CD4-positive, alpha-beta T cell treated with Interleukin-15 for 1 hour (primary cell): ENCODE results near the gene CASP4.
"Not testable (repeated sequence)": the region's sequence is repeated elsewhere in the genome, so short reads cannot be mapped to it uniquely, and the experiment has no call there.

Experiments used
- DNase-seq: peaks from one replicate; pipeline ENCODE4 v3.0.0-alpha.2; 2020

CASP4 gene

DNA sequence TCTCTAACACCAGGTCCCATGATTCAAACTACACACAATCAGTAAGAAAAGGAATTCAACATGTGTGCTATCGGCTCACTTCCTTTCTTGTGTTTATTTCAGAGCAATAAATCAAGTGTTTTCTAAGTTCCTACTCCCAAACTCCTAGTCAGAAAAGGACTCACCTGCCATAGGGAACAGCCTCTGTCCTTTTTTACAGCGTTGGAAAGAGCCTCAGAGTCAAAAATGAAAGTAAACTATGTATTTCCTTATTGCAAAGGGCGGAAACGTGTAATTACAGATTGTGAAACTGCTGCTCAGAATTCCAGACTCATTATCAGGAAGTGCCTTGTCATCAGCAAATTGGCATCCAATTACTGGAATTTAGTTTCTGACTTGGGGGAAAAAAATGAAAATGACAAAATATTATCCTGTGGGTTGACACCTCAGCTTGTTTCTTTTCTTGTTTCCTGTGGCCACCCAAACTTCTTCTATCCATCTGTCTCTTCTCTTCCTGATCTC lies at the start of gene CASP4:
CASP4 (minus strand) TSS at position 220 of the 501 bp plus-strand sequence; CDS start at position 171, 49 bp downstream.
- DNase-seq = no peak

DNA sequence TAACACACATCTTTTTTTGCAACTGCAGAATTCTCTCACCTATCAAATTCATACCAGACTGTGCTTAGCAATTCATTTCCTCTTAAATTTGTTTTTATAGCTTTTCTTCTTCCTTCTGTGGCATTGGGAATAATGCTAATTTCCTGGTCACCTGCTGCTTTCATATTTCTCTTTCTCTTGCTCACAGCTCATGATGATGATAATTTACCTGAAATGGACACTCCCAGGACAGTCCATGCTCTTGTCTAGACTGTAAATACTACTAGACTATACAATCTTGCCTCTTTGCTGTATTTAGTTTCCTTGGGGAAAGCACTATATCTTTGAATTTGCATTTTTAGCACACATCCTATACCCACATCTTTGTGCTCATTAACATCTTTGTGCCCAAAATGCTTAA lies 39.1 kb upstream of the CASP4 start:
- DNase-seq = no peak

DNA sequence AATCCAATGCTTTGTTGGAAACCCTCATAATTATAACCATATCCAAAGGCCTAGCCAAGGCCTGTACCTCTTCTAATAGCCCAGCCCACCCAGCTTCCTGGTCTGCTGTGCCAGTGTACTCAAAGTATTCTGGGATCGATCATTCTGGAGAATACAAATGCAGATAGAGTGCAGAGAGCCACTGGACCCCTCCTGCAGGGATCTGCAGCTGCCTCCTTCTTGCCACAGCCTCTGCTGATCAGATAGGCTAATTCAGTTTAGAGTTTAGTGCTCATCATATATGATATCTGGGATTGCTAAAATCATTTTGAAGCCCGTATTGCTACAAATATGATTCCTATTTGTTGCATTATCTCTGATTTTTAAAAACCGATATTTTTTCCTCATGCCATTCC lies 37.1 kb upstream of the CASP4 start:
- DNase-seq = no peak

DNA sequence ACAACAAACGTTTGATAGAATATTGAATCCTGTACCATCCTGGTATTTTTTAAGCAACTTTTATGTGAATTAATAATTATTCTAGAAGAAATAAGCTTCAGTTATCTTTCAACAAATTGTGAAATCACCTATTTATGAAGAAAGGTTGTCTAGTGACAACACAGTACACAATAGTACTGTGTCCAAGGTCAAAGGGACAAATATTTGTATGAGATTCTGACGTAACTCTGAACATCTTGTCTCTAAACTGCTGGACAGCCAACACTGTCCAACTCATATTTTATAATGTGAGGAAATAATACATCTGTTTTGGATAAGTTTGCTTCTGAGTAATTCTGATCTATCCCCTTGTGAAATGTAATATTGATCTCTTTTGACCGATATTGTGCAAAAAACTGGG lies 35.6 kb upstream of the CASP4 start:
- no peak for DNase-seq

DNA sequence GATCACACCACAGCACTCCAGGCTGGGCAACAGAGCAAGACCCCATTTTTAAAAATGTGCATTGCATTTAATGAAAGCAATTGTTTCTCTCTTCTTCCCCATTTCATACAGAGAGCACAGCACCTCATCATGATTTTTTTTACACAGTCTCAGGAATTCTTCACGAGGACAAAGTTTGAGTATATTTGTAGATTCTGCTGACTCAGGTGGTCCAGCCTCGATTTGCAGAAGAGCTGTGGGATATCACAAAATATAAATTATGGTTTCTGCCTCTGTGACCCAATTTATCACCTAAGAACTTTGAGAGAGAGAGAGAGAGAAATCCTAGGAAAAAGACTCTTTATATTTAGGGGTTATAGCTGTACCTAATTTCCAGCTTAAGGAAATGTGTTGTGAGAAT lies 34.8 kb upstream of the CASP4 start:
- no peak for DNase-seq

DNA sequence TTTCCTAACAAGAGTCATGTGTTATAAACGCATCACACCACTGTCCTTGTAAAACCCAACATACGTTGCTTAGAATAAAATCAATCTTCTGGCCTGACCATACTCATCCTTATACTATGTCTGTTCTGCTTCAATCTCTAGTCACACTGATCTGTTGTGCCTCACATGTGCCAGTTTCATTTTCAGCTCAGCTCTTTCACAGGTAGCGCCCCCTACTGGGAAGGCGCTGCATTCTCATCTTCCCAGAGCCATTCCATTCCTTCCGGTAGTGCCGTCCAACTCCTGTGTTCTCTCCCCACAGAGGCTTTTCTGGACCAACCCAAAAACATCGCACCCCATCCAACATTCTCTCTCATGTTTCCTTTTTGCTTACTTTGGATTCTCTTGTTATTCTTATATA lies 32.4 kb upstream of the CASP4 start:
- DNase-seq = peak; percentile 42

DNA sequence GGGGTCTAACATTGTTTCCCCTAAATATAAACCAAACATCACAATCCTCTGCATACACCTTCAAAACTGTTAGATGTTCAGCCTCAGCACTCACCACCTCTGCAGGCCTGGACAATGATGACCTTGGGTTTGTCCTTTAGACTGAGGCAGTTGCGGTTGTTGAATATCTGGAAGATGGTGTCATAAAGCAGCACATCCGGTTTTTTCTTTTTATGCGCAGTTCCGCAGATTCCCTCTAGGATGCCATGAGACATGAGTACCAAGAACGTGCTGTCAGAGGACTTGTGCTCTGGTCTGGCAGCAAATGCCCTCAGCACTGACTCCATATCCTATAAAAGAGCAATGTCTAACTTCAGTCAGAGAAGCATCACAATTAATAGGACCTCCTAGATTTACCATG lies 31.8 kb upstream of the CASP4 start:
- DNase-seq = no peak

DNA sequence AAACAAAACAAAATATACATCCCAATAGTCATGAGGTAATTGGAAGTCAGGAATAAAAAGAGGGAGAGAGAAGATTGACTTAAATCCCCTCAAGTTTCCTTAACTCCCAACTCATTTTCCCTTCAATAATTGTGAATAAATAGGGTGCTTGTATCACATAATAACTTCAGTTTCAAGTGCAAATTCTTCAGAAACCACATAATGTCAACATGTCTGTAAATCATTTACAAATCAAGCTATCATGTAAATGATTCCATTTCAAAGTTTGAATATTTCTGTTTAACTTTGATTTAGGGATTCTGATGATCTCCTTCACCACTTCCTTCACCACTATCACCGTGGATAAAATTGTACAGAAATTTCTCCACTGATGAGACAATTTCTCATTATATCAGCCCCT lies 31.3 kb upstream of the CASP4 start:
- no peak for DNase-seq

DNA sequence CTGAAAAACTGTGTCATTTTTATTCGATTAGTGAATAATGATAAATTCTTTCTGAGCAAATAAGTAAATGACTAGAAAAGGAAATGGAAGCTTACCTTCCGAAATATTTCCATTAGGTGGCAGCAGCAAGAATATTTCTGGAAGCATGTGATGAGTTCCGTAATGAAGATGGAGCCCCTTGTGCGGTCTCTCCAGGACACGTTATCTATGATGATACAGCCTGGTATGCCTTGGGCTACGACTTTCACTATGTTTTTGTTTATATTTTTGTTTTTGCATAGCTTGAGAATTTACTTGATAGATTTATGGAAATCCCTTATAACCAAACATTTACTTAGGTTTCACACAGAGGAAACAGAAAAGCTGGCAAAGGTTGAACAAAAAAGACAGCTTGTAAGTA lies 28.9 kb upstream of the CASP4 start:
- no peak for DNase-seq

DNA sequence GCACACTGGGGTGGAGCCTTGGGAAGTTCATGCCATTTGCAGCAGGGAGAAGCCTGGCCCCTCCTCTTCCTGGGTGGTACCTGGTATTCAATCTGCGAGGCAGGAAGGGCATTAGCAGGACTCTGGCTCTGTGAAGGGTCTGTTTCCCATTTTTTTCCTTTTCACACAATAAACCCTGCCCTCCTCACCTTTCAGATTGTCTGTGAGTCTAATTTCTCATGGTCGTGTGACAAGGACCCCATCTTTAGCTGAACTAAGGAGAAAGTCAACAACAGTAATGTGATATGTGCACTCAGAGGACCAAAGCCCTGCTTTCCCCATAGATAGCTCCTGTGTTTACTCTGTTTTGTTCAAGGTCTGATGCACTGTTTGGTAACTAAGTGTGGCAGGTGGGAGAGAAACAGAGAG lies 26.6 kb upstream of the CASP4 start:
- DNase-seq = no peak

DNA sequence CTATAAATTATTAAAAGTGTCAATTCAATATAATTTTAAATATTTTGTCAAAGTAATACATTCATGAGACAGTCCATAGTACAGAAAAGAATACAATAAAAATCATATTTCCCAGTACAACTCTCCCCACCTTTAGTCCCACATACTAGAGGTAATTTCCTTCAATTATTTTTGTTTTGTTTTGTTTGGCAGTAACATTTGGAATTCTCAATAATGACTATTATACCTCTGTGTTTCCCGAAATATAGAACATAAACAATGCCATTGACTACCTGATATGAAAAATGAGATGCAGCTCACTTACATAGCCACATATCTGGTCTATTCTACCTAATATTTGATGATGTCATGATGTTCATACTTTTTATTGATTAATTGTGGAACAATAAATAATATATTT lies 24.4 kb upstream of the CASP4 start:
- no peak for DNase-seq

DNA sequence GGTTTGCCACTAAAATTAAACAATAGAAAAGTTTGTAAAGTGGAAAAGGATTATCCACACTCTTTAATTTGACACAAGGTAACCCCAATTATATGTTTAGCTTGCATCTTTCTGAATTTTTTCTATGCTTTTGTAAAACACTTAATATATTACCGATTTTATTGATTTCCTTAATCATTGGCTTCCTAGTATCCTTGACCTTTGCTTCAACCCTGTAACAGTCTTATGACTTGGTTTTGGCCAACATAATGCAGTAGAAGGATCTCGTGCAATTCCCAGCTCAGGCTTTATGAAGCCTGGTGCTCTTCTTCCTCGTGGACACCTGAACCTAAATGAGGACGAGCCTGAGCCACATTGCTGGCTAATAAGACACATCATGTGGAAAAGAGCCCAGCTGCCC lies 23.6 kb upstream of the CASP4 start:
- DNase-seq = no peak

DNA sequence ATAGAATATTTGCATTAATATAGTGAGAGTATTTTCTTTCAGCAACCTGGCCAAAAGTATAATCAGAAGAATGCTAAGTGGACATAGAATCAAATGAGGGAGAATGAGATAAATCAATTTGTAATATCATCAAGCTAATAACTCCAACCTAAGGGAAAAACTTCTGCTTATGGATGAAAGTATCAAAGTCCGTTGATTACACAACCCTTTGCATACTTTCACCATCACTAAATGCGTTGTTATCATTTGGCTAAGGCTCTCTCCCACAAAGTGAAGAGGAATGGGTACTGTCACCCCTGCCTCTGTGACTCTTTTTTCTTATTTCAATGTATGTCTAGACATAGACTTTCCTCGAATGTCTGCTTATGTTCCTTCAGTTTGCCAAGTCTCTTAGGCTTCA lies 16.4 kb upstream of the CASP4 start:
- no peak for DNase-seq

DNA sequence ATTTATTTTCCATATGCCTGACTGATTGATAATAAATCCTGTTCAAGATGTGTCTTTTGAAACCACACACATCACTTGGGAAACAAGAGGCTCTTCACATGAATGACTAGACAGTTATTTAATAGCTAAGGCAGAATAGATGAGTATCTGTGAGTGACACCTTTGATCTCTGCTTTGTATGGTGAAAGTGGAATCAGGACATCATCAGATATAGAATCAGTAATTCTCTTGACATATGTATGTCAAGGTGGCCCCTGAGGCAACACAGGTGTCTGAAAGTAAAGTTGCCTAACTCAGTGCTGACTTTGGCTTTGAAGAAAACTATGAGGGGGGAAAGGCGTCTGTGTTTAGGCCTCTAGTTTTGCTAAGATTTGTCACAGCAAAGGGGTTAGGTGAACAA lies 11.5 kb upstream of the CASP4 start:
- DNase-seq = no peak

DNA sequence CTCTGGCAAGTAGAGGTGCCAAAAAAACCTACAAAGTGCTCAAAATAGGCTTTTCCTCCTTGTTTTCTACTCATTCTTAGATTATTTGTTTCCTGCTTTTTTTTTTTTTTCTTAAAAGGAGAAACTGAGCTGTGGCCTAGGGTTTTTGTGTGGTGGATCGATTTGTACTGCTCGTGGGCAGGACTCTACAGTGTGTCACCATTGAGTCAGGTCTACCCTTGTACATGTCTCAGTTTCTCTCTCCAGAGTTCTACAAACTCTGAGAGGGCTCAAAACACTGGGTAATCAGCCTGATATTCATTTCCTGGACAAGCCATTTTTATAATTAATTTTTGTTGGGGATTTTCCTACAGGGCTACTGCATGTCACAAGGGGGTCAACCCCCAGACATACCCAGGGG lies 5.2 kb upstream of the CASP4 start:
- no peak for DNase-seq

DNA sequence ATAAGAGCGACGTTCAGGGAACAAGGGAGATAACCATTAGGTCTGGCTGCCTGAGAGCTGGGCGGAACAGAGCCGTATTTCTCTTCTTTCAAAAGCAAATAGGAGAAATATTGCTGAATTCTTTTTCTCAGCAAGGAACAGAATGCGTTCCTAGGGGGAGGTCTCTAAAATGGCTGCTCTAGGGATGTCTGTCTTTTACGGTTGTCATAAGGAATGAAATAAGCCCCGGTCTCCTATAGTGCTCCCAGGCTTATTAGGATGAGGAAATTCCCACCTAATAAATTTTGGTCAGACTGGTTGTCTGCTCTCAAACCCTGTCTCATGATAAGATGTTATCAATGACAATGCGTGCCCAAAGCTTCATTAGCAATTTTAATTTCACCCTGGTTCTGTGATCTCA lies 4.5 kb upstream of the CASP4 start:
- not testable (repeated sequence) for DNase-seq

DNA sequence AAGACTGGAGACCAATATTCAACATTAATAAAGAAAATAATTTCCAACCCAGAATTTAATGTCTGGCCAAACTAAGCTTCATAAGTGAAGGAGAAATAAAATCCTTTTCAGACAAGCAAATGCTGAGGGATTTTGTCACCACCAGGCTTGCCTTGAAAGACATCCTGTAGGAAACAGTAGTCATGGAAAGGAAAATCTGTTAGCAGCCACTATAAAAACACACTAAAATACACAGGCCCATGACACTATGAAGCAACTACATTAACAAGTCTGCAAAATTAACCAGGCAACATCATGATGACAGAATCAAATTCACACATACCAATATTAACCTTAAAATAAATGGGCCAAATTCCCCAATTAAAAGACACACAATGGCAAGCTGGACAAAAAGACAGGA lies 2.4 kb upstream of the CASP4 start:
- DNase-seq = no peak

DNA sequence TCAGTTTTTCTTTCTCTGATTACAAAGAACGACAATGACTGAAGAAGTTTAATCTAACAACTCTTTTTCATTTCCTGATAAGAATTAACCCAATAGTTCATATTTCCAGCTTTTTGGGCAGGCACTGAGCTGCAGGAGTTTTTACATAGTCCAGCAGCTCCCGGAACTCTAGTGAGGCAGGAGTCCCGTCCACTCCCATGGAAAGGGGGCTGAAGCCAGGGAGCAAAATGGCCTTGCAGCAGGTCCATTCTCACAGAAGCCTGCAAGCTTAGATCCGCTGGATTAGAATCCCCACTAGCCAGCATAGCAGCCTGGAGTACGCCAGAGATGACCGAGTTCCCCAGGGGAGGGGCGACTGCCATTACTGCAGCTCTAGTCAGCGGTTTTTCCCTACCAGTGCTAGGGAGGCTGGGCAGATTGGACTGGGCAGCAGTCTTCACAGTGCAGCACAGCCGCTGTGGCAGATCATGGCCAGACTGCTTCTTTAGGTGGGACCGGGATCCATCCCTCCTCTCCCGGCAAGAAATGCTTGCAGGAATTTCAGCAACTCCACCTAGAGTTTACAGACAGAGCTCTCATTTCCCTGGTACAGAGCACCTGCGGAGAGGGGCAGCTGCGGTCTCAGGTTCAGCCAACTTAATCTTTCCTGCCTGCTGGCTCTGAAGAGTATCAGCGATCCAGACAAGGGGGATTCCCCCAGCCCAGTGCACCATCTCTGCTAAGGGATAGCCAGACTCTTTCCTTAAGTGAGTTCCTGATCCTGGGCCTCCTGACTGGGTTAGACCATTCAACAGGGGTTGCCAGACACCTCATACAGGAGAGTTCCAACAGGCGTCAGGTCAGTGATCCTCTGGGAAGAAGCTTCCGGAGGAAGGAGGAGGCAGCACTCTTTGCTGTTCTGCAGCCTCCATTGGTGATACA lies 742 bp upstream of the CASP4 start:
- no peak for DNase-seq

DNA sequence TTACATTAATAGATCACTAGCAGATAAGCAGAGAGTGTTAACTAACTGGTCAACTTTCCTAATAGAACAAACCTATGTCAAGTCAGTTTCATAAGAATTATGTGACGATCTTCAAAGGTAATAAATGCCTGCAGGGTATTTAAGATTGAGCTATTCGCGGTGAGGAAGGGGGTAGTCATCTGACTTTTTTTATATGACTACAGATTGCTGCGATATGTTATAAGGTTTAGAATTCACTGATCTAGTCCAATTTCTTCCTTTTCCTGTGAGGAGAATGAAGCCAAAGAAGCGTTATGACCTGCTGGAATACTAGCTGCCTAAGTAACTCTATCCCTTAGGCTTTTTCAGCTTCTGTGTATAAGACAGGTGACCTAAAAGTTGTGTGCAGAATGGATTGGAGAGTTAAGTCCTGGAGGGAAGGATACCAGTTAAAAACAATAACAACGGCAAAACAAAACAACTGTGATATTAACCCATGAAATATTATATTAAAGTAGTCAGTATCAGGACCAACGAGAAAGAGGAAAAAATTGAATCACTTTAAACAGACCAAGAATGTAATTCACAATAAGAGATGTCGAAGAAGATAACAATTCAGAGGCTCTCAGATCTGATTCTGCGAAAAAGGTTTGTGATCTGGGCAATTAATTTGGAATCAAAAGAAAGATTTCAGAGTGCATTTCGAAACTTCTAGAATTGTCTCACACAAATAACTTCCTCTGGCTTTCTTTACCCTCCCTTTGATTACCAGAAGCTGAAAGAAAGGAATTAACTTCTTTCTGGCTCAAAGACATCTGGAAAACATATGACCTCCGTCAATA lies 630 bp downstream of the CASP4 start:
- DNase-seq = no peak

DNA sequence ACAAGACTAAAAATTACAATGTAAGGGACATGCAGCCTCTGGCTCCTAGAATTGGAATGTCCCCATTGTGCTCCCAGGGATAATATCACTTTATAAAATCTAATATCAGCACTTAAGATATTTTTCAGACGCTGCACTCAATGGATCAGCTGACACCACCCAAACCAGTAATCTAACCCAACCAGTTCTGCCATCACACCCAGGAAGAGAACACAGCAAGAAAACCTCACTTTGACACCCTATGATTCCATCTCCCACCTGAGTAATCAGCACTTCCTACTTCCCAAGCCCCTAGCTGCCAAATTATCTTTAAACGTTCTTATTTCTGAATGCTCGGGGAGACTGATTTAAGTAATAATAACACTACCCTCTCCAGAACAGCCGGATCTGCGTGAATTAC lies 2.6 kb downstream of the CASP4 start:
- no peak for DNase-seq

DNA sequence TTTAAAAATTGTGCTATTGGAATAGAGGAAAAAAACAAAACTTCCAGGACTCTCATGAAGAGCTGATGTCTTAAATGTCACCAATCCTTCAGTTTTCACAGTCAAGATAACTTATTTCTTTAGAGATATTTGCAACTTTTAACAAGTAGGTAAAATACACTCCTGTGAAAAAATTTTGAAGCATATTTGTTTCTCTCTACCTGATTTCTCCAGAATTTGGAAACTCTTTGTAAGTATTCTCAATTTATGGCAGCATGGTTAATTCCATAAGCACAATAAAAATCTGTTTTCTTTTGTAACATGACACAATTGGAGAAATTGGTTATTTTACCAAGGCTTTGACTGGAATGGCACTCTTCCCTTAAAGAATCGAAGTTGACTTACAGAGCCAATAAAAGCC lies 4.1 kb downstream of the CASP4 start:
- no peak for DNase-seq

DNA sequence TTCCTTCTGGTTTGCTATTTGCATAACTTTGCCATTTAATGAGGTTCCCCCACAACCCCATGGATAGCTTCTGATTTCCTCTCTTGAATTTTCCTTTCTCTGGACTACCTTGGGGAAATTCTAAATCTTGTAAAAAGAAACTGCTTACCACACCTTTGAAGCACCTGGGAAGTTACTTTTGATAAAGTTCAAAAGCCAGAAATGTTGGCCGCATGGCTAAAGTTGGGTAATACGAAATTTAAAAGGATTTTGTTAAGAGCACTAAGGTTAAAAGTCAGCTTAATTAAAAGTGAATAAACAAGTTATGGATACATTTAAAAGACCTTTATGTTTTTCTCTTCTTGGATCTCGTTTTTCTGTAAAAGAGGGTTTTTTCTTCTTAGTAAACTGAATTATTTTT lies 5.5 kb downstream of the CASP4 start:
- no peak for DNase-seq

DNA sequence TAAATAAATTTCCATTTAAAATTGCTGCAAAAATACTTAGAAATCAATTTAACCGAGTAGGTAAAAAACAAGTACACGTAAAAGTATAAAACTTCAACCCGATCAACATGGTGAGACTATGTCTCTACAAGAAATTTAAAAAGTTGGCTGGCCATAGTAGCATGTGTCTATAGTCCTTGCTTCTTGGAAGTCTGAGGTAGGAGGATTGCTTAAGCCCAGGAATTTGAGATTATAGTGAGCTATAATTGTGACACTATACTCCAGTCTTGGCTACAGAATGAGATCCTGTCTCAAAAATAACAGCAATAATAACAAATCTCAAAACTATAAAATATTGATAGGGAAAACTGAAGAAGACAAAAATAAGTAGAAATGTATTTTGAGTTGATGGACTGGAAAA lies 11.1 kb downstream of the CASP4 start:
- DNase-seq = no peak

DNA sequence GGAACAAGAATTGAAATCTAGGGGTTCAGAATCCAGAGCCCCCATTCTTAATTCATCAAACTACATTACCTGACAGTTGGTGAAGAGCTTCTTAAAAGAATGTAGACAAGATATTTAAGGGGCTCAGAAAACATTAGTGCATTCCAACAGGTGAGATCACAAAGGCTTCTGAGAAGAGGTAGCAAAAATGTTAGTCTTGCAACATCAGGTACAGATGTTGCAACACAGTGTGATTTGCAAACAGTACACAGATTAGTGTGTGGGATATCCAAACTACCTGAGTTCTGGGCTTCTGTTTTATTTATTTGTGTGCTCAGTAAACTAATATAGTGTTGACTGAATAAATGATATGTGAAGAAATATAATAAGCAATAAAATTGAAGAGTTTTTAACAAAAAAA lies 11.8 kb downstream of the CASP4 start:
- no peak for DNase-seq
